SK-N-SH (cell line): Measurements from ENCODE around the gene UCKL1.

Source experiments
- ELF1 ChIP-seq: IDR thresholded peaks from 2 replicates; pipeline ENCODE4 v1.4.0; 2012
- EP300 ChIP-seq, 2 experiments: IDR thresholded peaks; 2 replicates each; pipeline versions ENCODE4 v1.4.0 to v1.6.1; 2012; ENCODE audit warnings: borderline replicate concordance in 1 of 2, low read depth in 1 of 2, low read length in 1 of 2
- FOXM1 ChIP-seq: IDR thresholded peaks from 2 replicates; pipeline ENCODE4 v1.4.0; 2012; ENCODE audit warnings: low read depth, mild to moderate bottlenecking
- JUND ChIP-seq: IDR thresholded peaks from 2 replicates; pipeline ENCODE4 v1.4.0; 2012
- RAD21 ChIP-seq: IDR thresholded peaks from 2 replicates; pipeline ENCODE4 v1.6.1; 2012; ENCODE audit warnings: mild to moderate bottlenecking, low read length
- TF ChIP-seq, protein P1 (sequence below): fragments of 200-600 bp; sonication (generic); IDR thresholded peaks from 2 replicates; pipeline ENCODE4 v1.6.1; 2017; ENCODE audit warnings: antibody characterized with exemption, mild to moderate bottlenecking, moderate library complexity
- TF ChIP-seq, protein P2 (sequence below): IDR thresholded peaks from 2 replicates; pipeline ENCODE4 v1.4.0; 2012; ENCODE audit warnings: low read depth
- TF ChIP-seq, protein P3 (sequence below): IDR thresholded peaks from 2 replicates; pipeline ENCODE4 v1.6.1; 2012; ENCODE audit warnings: mild to moderate bottlenecking, low read depth, low read length, moderate library complexity

DNA sequence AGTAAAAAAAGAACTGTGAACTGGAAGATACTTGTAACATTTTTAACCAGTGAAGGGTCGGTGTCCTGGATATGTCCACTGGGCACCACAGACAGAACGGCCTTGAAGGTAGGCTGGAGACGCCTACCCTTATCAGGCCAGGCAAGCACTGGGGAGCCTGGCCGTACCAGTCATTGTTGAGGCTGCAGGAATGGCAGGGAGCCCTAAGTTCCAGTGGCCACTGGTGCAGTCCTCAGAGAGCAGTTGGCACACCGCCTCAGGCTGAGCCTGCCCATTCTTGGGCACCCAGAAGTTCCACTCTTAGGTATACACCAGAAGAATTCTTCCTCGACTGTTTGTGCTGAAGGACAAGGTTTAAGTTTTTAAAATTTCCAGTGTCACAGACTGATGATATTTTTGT lies 40.7 kb downstream of the UCKL1 start:
- TF ChIP-seq, protein P1, sequence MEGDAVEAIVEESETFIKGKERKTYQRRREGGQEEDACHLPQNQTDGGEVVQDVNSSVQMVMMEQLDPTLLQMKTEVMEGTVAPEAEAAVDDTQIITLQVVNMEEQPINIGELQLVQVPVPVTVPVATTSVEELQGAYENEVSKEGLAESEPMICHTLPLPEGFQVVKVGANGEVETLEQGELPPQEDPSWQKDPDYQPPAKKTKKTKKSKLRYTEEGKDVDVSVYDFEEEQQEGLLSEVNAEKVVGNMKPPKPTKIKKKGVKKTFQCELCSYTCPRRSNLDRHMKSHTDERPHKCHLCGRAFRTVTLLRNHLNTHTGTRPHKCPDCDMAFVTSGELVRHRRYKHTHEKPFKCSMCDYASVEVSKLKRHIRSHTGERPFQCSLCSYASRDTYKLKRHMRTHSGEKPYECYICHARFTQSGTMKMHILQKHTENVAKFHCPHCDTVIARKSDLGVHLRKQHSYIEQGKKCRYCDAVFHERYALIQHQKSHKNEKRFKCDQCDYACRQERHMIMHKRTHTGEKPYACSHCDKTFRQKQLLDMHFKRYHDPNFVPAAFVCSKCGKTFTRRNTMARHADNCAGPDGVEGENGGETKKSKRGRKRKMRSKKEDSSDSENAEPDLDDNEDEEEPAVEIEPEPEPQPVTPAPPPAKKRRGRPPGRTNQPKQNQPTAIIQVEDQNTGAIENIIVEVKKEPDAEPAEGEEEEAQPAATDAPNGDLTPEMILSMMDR: no peak
- no peak for TF ChIP-seq FOXM1
- TF ChIP-seq, protein P2, sequence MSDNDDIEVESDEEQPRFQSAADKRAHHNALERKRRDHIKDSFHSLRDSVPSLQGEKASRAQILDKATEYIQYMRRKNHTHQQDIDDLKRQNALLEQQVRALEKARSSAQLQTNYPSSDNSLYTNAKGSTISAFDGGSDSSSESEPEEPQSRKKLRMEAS: no peak
- TF ChIP-seq, protein P3, sequence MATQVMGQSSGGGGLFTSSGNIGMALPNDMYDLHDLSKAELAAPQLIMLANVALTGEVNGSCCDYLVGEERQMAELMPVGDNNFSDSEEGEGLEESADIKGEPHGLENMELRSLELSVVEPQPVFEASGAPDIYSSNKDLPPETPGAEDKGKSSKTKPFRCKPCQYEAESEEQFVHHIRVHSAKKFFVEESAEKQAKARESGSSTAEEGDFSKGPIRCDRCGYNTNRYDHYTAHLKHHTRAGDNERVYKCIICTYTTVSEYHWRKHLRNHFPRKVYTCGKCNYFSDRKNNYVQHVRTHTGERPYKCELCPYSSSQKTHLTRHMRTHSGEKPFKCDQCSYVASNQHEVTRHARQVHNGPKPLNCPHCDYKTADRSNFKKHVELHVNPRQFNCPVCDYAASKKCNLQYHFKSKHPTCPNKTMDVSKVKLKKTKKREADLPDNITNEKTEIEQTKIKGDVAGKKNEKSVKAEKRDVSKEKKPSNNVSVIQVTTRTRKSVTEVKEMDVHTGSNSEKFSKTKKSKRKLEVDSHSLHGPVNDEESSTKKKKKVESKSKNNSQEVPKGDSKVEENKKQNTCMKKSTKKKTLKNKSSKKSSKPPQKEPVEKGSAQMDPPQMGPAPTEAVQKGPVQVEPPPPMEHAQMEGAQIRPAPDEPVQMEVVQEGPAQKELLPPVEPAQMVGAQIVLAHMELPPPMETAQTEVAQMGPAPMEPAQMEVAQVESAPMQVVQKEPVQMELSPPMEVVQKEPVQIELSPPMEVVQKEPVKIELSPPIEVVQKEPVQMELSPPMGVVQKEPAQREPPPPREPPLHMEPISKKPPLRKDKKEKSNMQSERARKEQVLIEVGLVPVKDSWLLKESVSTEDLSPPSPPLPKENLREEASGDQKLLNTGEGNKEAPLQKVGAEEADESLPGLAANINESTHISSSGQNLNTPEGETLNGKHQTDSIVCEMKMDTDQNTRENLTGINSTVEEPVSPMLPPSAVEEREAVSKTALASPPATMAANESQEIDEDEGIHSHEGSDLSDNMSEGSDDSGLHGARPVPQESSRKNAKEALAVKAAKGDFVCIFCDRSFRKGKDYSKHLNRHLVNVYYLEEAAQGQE: no peak
- TF ChIP-seq RAD21: no peak
- TF ChIP-seq ELF1: no peak
- no peak for TF ChIP-seq JUND
- no peak for TF ChIP-seq EP300 (IDR thresholded peaks at IDR 0.05; ENCODE audit: borderline replicate concordance in 1 of 2, low read depth in 1 of 2, low read length in 1 of 2)
